Osteoblast (primary cell): ENCODE measurements around the gene PRKCE. TPM values are rescaled to one million over a fixed set of nuclear protein-coding genes. Genes with fewer than 3 reads are reported as not detected.

Source experiments
- DNase-seq: peaks from one replicate; pipeline ENCODE4 v3.0.0; 2011; ENCODE audit warnings: low spot score, mixed read lengths; ENCODE audit not compliant: insufficient read length; ENCODE audit errors: missing footprints
- H2AFZ ChIP-seq: 2 replicates; pipeline ENCODE4 v1.6.0; 2011; ENCODE audit warnings: mild to moderate bottlenecking, low read length
- H3K27ac ChIP-seq: 2 replicates; pipeline ENCODE4 v1.5.1; 2011; ENCODE audit warnings: mild to moderate bottlenecking, low read depth, low read length, moderate library complexity
- H3K27me3 ChIP-seq: 2 replicates; pipeline ENCODE4 v1.6.0; 2012; ENCODE audit warnings: mild to moderate bottlenecking, control low read depth, inconsistent platforms, low read length, moderate library complexity; ENCODE audit not compliant: insufficient read depth
- H3K36me3 ChIP-seq: 2 replicates; pipeline ENCODE4 v1.5.1; 2011; ENCODE audit warnings: mild to moderate bottlenecking, low read length, control low read depth, moderate library complexity; ENCODE audit not compliant: insufficient read depth
- H3K4me1 ChIP-seq: 2 replicates; pipeline ENCODE4 v1.5.1; 2011; ENCODE audit warnings: mild to moderate bottlenecking, low read length, control low read depth, moderate library complexity; ENCODE audit not compliant: insufficient read depth
- H3K4me2 ChIP-seq: 2 replicates; pipeline ENCODE4 v1.6.0; 2011; ENCODE audit warnings: mild to moderate bottlenecking, low read length; ENCODE audit not compliant: insufficient read depth
- H3K4me3 ChIP-seq: fragments of 200-600 bp; sonication (generic); 3 replicates; pipeline ENCODE4 v1.5.1; 2012; ENCODE audit warnings: mild to moderate bottlenecking, low read length, inconsistent platforms; ENCODE audit not compliant: insufficient read depth
- H3K79me2 ChIP-seq: 2 replicates; pipeline ENCODE4 v1.6.0; 2012; ENCODE audit warnings: mild to moderate bottlenecking, low read length, control low read depth, inconsistent platforms; ENCODE audit not compliant: insufficient read depth
- H3K9me3 ChIP-seq: 2 replicates; pipeline ENCODE4 v1.5.1; 2011; ENCODE audit warnings: low read depth, low read length, control low read depth
- H4K20me1 ChIP-seq: 2 replicates; pipeline ENCODE4 v1.6.0; 2012; ENCODE audit warnings: mild to moderate bottlenecking, low read length, control low read depth; ENCODE audit not compliant: insufficient read depth
- CTCF ChIP-seq: IDR thresholded peaks from 2 replicates; pipeline ENCODE4 v1.5.1; 2011; ENCODE audit warnings: mild to moderate bottlenecking, low read depth, low read length, moderate library complexity; ENCODE audit errors: extremely low read depth
- total RNA-seq: library from RNA; depleted of rRNA; stranded (reverse); fragments of >200 nt; gene quantifications from 2 replicates; pipeline ENCODE4 v1.2.3, GENCODE V29; 2012

Gene PRKCE
- total RNA-seq, 1 donor: 22.1 TPM

GRCh38 chr2:45796500-45796899 is 145.0 kb downstream of the PRKCE start:
- no peaks in the 10 kb centered on the region for H3K9me3 ChIP-seq
- no peaks in the 10 kb centered on the region for H3K27me3 ChIP-seq
- DNase-seq: no peak
- no peaks in the 10 kb centered on the region for H3K4me1 ChIP-seq
- no peak overlapping the region for H3K4me2 ChIP-seq
- H3K79me2 ChIP-seq: no peaks in the 10 kb centered on the region
- no peak overlapping the region for H2AFZ ChIP-seq
- peaks cover 22% of the 10 kb centered on the region for H4K20me1 ChIP-seq
- no peaks in the 10 kb centered on the region for H3K36me3 ChIP-seq
- no peak for TF ChIP-seq CTCF
- no peak overlapping the region for H3K27ac ChIP-seq
- H3K4me3 ChIP-seq: no peak overlapping the region

- H3K36me3 ChIP-seq: no peaks in the 10 kb centered on the region
- no peak for DNase-seq
- TF ChIP-seq CTCF: no peak
- H4K20me1 ChIP-seq: peaks cover 15% of the 10 kb centered on the region
- H3K79me2 ChIP-seq: no peaks in the 10 kb centered on the region
- H2AFZ ChIP-seq: no peak overlapping the region
- no peaks in the 10 kb centered on the region for H3K9me3 ChIP-seq
- no peak overlapping the region for H3K27ac ChIP-seq
- H3K27me3 ChIP-seq: no peaks in the 10 kb centered on the region
- no peaks in the 10 kb centered on the region for H3K4me1 ChIP-seq
- H3K4me3 ChIP-seq: no peak overlapping the region
- no peak overlapping the region for H3K4me2 ChIP-seq
Observed at GRCh38 chr2:45797451-45798230, 146.2 kb downstream of the PRKCE start.

- Histone ChIP-seq H3K4me1 (no peaks in the 10 kb centered on the region), H3K36me3 (no peaks in the 10 kb centered on the region), H4K20me1 (peaks cover 17% of the 10 kb centered on the region), H3K27me3 (no peaks in the 10 kb centered on the region), H3K4me2 (no peak overlapping the region), H3K27ac (no peak overlapping the region), H3K9me3 (no peaks in the 10 kb centered on the region), H2AFZ (no peak overlapping the region), H3K79me2 (no peaks in the 10 kb centered on the region), H3K4me3 (no peak overlapping the region)
- DNase-seq: no peak
- no peak for TF ChIP-seq CTCF
Observed at GRCh38 chr2:45799679-45800381, 148.4 kb downstream of the PRKCE start.

- Histone ChIP-seq H3K36me3 (no peaks in the 10 kb centered on the region), H3K4me3 (no peak overlapping the region), H3K27me3 (no peaks in the 10 kb centered on the region), H3K79me2 (no peaks in the 10 kb centered on the region), H4K20me1 (peaks cover 17% of the 10 kb centered on the region), H3K27ac (no peak overlapping the region), H3K4me1 (no peaks in the 10 kb centered on the region), H2AFZ (no peak overlapping the region), H3K4me2 (no peak overlapping the region), H3K9me3 (no peaks in the 10 kb centered on the region)
- no peak for DNase-seq
- no peak for TF ChIP-seq CTCF
Observed at GRCh38 chr2:45802499-45803138, 151.1 kb downstream of the PRKCE start.
